GM18519 (cell line): ENCODE data around the gene USP30.

Source experiments
- ATAC-seq: cut with Tn5 transposase; IDR thresholded peaks from one replicate; pipeline ENCODE4 v1.9.1; 2021; ENCODE audit warnings: mild to moderate bottlenecking, moderate library complexity; ENCODE audit not compliant: unreplicated experiment, low FRiP score

USP30 gene

DNA sequence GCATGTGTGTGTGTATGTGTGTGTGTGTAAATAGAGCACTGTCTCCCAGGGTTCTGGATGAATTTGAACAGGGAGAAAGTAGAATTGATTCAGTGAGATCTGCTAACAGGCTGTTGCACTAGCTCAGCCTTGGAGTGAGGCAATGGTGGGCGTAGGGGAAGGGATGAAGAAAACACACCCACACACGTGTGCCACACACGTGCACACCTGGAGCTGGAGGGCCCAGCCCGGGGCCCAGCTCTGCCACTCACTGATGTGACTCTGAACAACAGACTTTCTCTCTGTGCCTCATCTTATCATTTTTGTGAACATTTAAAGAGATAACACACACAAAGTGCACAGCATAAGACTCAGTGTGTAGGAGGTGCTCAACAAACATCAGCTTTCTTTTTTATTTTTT is 68.2 kb downstream of the USP30 start:
- ATAC-seq: no peak

DNA sequence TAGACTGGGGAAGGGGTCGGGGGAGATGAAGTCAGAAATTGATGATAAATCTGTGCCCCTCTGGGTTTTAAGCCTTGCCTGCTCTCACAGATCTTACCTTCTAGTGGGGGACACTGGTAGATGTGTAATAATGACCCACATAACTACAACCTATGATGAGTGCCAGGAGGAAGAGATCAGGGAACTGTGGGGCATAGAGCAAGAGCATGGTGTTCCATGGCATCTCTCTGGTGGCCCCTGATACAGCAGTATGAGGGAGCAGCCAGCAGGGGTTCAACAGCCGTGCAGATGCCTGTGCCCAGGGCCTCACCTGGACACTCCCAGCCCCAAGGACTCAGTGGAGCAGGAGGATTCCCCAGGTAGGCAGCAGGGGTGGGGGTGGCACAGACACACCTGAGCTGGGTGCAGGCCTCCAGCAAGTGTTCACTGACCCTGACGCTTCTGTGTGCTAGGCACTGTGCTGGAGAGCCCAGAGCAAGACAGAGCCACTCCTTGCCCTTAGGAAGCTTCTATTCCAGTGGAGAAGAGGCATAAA is 69.0 kb downstream of the USP30 start:
- ATAC-seq: no peak

DNA sequence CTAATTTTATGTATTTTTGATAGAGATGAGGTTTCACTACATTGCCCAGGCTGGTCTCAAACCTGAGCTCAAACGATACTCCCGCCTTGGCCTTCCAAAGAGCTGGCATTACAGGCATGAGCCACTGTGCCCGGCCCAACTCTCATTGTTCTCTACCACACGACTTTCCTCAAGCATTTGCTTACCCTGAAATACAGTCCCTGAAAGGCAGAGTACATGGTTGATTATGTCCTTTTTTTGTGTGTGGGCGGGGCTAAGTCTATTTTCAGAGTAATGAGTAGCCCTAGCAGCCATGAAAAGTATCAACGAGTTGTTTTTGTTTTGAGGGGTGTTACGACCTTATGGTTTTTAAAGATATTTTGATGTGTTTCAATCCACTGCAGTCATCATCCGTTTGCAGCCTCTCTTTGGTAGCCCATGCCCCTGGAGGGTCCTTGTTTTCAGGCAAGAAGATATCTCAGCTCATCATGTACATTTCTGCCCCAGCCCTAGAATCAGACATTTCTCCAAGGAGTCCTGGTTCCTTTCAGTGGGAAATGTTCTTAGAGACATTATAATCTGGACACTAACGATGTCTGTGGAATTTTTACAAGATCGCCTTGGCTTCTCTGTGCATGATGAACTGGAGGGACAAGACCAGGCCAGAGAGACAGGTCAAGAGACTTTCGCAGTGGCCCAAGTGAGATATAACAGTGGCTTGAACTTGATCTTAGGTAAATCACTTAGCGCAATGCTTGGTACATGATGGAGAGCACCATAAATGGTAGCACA is 72.7 kb downstream of the USP30 start:
- ATAC-seq: no peak

DNA sequence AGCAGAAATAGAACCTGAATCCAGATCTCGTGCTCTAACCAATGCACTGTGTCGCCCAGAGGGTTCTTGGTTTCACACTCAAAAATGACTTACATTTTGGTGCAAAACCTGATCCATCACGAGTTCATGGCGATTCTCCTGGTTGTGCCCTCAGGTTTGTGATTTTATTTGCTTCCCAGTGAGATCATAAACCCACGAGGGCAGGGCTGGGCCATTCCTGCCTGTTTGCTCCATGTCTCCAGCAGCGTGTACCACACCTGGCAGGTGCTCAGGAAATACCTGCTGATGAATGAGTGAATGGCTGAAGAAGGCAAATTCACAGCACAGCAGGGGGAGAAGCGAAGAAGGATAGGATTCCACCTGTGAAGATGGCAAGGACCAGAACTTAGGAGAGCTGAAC is 73.4 kb downstream of the USP30 start:
- no peak for ATAC-seq

DNA sequence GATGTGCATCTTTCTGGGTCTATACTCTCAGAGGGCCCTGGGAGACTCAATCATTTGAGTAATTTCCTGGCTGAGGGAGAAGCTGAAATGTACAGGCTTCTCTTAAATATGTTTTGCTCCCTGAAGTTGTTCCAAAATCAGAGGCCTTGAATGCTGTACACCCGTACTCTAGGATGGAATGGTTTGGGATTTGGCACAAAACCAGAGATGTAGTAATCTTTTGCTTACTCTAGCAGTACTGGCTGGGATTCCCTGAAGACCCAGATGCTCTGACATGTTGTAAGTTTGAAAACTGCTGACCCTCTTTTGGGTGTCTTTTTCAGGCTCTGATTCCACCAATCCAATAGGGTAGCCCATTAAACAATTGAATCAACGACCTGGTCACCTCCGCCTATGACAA is 74.4 kb downstream of the USP30 start:
- no peak for ATAC-seq

DNA sequence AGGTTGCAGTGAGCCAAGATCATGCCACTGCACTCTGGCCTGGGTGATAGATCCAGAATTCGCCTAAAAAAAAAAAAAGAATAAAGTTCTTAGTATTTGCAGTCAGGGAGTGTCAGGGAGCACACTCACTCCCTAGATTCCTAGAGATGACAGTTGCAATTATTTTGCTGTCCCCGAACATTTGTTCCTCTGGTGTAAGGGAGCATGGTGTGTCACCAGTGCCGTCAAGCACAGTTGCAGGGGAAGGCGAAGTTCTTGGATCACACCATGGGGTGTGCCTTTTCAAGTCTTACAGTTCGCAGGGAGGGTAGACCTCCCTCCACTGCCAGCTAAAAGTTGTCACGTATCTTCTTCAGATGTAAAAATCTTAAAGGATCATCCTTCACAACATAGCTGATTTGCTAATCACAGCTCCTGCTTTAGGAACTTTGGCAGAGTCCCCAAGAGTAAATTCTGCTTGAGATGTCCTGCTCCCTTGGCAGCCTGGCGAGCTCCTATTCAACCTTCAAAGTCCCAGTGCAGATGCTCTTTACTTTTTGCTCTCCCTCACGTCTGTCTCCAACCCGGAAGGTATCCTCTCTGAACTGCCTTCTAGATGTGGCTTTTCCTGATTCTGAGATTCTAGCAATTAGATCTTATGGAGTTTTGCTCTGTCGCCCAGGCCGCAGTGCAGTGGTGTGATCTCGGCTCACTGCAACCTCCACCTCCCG is 75.3 kb downstream of the USP30 start:
- no peak for ATAC-seq

DNA sequence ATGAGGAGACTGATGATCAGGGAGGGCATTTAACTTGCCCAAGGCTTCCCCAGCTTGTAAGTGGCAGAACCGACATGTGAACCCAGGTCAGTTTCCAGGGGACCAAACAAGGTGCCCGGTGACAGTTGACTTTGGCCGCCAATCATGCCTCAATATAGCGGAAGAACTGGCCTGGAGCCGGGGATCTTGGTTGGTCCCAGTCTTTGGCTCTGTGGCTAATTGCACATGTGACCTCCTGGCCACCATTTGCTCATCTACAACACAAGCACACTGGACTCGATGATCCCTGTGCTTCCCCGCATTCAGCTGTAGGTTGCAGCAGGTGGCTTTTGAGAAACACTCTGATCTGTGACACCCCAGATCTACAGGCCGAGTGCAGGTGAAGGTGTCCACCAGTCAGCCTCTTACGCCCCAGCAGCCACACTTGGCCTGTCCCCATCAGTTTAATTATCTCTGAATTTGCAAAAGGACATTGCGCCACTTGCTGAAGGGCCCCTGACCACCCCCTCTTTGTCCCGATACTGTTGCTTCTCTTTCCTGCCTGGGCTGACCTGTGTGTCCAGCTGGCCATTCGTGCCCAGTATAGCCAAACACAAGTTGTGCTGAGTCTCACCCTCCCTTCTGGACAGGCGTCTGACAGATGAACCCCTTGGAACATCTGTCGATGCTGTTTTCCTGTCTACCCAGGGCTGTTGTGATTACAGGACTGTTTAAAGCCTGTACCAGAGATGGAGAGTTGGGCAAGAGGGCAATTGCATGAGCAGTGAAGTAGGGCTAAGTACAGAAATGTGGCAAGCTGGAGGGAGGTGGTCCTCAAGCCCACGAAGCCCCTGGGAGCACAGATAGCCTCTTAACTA is 78.1 kb downstream of the USP30 start:
- no peak for ATAC-seq

DNA sequence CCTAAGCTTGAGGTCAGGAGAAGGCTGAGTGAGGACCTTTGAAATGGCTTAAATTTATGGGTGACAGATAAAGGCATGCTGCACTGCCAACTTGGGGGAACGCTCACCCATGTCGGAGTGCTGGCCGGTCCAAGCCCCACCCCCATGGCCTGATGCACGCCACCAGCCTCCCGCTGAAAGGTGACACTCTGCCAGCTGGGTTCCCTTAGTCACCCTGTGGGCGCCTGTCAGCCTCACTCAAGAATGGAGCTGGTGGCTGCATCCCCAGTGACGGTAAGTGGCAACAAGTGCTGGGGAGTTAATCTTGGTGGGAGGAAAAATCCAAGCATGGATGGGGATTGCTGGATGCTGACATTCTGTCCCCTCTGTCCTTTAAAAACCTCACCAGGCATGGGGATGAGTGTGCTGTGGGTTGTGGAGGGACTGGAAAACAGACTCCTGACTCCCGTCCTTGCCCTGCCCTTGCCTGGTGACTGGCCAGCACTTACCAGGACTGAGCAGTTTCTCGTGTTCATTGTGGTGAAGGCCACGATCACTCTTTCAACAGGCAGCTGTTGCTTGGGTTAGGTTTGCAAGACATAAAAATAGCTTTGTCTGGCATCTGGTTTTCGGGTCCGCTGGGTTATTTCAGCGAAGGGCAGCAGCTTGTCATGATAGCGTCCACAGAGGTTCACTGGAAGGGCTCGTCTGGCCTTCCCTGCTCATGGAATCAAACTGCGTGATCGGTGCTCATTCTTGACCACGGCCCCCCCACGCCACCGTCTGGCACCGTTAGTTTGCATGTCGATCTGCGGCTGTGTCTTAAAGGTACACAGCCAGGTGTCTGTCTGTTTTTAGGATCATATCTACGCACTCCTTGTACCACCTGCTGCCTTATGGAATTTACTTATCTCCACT is 79.0 kb downstream of the USP30 start:
- ATAC-seq: no peak

DNA sequence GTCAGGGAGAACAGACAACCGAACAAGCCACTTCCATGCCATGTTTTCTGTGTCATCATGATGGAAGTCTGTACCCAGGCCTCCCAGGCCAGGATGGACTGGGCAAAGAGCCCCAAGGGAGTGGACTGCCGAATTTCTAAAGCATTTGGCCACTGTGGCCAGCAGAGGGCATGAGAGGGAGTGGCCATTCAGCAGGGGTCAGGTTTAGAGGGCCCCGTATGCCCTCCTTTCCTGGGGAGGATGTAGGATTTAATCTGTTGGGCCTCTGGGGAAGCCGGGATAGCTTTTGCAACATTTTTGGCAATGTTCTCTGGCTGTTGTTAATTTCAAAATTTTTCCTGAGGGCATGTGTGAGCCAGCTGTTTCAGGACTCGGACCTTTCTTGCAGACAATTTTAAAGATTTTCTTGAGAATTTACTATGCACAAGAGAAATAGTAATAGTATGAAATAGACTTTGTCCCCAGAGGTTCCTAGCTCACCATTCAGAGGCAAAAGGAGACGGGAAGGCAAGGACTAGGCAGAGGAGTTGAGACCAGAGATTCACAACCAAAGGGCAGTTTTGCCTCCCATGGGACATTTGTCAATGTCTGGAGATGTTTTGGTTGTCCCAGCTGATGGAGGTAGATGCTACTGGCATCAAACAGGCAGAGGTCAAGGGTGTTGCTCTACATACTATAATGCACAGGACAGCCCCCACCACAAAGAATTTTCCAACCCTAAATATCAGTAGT is 82.0 kb downstream of the USP30 start:
- ATAC-seq: no peak

DNA sequence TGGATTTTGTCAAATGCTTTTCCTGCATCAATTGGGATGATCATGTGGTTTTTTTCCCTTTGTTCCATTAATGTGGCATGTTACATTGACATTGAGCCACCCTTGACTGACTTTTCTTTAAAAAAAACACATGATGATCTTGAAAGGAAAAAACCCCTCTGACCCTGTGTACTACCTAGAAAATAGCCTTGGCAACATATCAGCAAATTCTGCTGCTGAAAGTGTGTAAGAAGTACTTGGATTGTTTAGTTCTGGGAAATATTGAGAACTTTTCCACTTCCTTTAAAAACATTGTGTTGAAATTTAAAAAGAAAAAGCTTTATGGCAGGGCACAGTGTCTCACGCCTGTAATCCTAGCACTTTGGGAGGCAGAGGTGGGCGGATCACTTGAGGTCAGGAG is 84.7 kb downstream of the USP30 start:
- ATAC-seq: no peak
